Measurements from ENCODE around the gene PHLDB2.
A peak's percentile ranks its signal among the peaks of the same experiment; 100 is the strongest.

Gene PHLDB2

DNA sequence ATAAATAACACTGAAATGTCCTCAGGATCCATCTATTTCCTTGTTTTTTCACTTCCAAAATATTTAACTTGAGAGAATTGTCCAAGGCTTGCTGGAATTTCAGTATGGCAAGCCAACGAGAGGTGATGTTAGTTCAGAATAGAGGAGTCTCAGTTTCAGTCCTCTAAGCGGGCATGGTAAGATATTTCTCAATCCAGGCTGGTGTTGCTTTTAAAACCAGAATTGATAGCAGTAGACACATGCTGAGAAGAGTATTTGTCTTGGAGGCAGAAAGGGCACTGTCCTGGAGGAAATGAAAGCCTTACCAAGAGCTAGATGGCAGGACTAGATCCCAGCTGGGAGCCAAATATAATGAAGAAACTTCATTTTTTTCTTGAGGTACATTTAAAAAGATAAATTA lies 23.1 kb downstream of the PHLDB2 start:
- DNase-seq (ENCODE audit: low spot score) (no peak), FAIRE-seq (no peak)

DNA sequence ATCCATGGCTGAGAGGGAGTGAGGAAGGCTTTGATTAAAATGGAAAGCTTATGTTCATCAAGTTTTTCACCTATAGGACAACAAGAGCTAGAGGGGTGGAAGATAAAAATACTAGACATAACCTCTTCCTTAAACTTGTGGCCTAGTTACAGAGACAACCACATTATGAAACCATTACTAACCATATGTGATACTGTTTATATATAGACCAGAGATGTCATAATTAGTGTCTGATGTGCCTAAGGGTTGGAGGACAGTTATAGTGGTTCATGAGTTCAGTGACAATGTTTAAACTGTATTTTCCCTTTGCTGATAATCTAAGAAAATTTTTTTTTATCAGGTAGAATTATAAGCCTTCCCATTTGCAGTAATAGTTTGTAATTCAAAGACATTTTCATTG lies 23.7 kb downstream of the PHLDB2 start:
- no peak for FAIRE-seq

DNA sequence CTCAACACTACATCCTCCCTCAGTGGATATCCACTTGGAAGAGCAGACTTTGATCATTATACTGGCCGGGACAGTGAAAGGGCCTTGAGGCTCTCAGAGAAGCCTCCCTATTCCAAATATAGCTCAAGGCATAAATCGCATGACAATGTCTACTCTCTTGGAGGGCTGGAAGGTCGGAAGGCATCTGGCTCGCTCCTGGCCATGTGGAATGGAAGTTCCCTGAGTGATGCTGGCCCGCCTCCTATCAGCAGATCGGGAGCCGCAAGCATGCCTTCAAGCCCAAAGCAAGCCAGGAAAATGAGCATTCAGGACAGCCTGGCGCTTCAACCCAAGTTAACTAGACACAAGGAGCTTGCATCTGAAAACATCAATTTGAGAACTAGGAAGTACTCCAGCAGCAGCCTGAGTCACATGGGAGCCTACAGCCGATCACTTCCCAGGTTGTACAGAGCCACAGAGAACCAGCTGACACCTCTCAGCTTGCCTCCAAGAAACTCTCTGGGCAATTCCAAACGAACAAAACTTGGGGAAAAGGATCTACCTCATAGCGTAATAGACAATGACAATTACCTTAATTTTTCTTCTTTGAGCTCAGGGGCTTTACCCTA lies 25.4 kb downstream of the PHLDB2 start:
- FAIRE-seq (no peak), DNase-seq (ENCODE audit: low spot score) (no peak)

More for the DNA sequence above, 23.7 kb downstream of the PHLDB2 start:
- DNase-seq (ENCODE audit: low spot score): no peak

DNA sequence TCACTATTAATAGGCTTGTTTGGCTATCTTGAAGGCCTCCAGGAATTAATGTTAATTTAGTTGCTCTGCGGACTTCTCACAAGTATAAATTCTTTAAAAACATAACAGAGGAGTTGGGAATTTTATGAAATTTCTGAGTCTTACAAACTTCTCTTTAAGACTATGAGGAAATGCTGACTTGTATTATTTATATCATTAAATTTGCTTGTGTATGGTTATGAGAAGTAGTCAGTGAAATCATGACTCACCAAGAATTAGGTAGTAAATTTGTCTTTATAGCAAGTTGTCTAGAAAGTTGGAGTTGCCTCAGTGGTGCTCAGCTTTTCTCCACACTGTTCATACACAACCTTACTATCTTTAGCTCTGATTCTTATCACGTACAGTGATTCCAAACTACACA lies 26.5 kb downstream of the PHLDB2 start:
- FAIRE-seq: no peak
- no peak for DNase-seq (ENCODE audit: low spot score)

DNA sequence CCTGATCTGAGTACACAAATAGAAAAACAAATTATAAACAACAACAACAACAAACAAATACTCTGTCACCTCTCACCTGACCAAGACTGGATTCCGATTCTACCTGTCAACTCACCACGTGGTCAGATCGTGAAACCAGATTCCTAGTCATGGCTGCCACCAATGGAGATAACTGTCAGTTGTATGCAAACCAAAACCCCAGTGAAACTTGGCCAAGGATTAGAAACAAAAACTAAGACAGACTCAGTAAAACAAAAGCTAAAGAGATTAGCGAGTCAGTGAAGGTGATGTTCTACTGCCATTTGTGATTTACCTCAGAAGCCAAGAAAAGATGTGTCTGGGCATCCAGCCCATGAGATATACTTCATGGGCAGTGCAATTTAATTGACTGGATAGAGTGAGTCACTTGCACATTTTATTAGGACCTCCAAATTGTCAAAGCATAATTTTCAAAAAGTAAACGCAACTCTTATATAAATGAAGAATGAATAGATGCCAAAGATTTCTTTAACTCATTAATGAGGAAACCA lies 31.1 kb downstream of the PHLDB2 start:
- DNase-seq (ENCODE audit: low spot score): no peak
- peak; percentile 17 for FAIRE-seq

DNA sequence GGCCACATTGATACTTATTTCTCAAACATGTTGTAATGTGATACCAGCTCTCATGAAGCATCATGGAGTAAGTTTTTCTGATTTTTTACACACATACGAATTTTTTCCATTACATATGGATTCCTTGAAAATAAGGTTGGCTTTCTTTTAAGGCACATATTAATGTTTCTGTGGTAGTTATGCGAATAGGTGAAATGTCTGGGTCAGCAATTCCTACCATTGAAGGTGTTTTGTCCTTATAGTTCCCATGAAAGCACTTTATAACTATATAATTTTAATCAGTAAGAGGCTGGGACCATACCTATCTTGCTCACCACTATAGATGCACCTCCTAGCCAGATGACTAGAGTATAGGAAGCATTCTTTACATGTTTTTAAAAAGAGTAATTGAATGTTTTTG lies 33.0 kb downstream of the PHLDB2 start:
- no peak for DNase-seq (ENCODE audit: low spot score)
- FAIRE-seq: no peak

DNA sequence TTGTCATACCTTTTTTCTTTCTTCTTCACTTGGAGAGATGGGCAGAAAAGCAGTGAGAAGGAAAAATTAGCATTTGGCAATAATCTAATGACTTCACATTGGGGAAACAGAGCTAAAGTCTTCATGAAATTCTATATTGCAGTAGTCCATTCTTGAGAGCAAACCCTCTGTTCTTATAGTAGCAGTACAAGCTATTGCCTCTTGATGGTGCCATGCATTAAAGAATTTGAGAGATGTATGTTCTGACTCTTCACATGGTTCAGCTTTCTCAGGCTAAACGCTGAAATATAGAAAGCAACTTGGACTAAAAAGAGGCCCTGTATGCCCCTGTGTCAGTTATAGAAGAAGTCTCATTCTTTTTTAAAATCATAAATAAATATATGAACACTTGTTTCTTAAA lies 36.0 kb downstream of the PHLDB2 start:
- FAIRE-seq (peak; percentile 46), DNase-seq (ENCODE audit: low spot score) (peak; percentile 37)

DNA sequence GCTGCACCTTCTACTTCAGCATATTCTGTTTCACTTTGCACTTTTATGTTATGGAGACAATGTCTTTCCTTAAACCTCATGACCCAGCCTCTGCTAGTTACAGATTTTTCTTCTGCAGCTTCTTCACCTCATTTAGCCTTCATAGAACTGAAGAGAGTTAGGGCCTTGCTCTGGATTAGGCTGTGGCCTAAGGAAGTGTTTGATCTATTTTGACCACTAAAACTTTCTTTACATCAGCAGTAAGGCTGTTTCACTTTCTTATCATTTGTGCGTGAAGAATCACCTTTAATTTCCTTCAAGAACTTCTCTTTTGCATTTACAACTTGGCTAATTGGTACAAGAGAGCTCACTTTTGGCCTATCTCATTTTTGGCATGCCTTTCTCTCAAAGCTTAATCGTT lies 40.9 kb downstream of the PHLDB2 start:
- DNase-seq (ENCODE audit: low spot score) (no peak), FAIRE-seq (no peak)

DNA sequence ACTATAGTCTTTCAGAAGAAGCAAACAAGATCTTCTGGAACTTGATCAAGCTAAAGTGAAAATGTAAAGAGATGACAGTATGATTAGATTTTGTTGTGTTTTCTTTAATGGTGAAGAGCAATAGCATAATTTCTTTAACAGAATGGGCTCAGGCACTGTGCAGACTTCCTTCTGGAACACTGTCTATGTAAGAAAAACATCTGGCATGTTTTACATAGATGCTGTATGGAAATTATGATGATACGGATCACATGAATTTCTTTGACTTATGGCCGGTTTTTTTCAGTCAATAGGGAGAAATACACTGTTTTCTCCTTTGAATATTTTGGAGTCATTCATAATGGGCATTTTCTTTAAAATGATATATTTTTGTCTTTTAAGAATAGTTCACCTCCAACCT lies 42.6 kb downstream of the PHLDB2 start:
- no peak for DNase-seq (ENCODE audit: low spot score)
- FAIRE-seq: no peak

DNA sequence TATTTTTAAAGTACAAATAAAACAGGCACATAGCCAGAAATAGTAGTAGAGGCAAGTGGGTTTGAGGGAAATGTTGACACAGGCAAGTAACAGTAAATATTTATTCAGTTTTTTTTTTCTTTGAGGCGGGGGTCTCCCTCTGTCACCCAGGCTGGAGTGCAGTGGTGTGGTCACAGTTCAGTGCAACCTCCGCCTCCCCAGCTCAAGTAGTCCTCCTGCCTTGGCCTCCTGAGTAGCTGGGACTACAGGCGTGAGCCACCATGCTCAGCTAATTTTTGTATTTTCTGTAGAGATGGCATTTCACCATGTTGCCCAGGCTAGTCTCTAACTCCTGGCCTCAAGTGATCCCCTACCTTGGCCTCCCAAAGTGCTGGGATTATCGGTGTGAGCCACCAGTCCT lies 43.5 kb downstream of the PHLDB2 start:
- no peak for FAIRE-seq
- no peak for DNase-seq (ENCODE audit: low spot score)

DNA sequence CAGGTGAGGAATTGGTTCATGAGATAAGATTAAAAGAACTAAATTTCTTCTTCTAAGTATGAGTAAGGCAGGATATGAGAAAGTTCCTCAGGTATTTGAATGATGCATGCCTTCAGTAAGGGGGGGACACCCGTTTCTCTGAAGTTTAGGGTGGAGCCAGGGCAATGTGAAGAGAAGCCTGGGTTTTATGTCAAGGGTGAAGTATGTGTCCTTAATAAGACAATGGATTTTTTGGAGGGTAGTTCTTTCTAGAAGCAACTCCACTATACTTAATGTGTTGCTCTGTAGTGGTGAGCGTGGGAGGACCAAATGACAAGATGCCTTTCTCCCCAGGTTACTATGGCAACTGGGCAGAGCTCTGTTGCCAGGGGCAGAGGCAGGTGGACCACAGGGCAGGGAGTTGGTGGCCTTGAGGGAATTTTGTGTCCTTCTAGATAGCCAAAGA lies 44.0 kb downstream of the PHLDB2 start:
- DNase-seq (ENCODE audit: low spot score) (peak; percentile 92), FAIRE-seq (peak; percentile 90)

DNA sequence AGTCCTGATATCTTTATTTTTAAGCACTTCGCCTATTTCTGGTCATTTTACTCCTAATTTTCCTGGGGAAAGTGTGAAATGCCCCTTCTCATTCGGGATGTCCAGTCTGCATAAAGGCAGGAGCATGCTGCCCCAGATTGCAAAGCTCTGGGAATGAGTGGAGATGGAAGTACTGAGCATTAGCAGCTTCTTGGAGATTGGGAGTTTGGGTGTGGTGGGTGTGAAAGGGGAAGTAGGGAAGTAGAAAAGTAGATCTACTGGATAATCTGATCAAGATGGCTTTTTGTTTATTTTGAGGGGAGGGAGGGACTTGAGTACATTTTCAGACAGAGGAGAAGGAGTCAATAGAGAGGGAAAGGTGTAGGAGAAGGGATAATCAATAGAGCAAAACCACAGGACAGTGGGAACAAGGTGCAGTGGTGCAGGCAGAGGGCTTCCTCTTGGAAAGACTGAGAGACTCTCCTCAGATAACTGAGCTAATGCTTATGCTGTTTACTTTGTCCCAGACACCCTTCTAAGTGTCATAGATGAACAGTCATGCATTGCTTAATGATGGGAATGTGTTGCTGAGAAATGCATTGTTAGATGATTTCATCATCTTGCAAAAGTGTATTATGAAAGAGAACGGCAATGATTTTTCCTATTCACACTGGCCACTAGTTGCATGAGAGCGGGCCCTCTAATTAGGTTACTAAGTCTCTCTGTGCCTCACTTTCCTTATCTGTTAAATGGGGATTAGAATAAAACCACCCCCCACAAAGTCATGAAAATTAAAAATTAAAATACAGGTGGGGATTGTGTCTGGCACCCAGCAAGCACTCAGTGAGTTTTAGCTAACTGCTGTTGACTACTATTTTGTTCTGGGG lies 45.5 kb downstream of the PHLDB2 start:
- peak; percentile 95 for FAIRE-seq
- peak; percentile 98 for DNase-seq (ENCODE audit: low spot score)

DNA sequence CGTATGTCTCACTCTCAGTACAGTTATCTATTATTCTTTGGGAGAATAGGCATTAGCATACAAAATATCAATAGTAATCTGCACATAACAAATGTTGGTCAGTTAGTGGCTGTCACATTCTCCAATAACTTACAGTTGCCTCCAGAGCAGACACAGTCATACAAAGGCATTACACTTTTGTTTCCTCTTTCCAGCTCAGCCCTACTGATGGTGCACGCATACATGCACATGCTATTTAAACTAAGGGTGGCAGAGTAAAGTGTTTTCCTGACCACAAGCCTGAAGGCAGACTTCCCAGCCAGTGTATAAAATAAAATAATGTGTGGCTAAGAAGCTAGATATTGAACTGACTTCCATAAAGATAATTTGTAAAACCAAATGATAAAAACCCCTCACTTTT lies 47.6 kb downstream of the PHLDB2 start:
- FAIRE-seq (no peak), DNase-seq (ENCODE audit: low spot score) (no peak)

DNA sequence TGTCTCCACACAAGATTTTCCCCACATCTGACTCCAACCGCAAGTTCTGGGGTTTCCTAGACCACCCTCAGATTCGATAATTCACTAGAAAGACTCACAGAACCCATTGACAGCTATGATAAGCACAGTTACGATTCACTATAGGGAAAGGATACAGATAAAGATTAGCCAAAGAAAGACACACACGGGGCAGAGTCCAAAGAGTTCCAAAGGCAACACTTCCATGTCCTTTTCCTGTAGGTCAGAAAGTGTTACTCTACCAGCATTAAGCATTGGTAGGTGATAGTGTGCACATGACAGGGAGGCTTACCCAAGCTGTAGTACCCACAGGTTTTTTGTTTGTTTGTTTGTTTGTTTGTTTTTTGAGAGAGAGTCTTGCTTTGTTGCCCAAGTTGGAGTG lies 48.1 kb downstream of the PHLDB2 start:
- FAIRE-seq: no peak
- no peak for DNase-seq (ENCODE audit: low spot score)

DNA sequence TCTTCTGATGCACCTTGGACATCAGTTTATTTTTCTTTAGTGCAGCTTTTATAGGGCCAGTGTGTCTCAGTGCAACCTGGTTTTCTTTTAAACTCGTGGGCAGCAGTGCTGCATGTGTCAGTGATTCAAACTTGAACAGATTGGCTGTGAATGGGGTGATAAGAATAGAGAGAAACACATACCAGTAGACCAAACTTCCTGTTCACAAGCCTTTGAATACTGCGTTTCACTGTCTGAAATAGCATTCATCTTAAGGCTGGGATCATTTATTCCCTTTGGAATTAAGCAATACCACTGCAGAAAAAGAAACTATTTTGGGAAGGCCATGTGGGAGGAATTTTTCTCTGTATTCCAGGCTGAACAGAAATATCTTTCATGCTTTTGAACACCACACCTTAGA lies 51.7 kb downstream of the PHLDB2 start:
- no peak for FAIRE-seq

DNA sequence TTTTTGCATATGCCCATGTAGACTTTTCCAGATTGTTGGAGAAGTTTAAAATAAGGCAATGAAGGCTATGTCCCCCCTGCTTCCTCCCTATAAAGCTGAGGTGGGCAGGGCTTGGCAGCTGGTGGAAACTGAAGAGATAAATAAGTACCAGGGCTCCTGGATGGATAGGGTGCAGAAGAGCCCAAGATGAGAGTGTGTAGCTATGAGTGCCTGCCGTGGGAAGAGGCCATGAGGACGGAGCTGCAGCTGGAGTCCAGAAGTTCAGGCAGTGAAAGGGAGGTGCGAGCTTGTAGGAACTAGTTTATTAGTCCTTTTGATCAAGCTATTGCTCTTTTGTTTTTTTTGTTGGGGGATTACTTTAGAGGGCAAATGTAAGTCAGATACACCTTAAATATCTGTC lies 52.4 kb downstream of the PHLDB2 start:
- DNase-seq (ENCODE audit: low spot score) (no peak), FAIRE-seq (no peak)

More for the DNA sequence above, 51.7 kb downstream of the PHLDB2 start:
- DNase-seq (ENCODE audit: low spot score): peak; percentile 38

DNA sequence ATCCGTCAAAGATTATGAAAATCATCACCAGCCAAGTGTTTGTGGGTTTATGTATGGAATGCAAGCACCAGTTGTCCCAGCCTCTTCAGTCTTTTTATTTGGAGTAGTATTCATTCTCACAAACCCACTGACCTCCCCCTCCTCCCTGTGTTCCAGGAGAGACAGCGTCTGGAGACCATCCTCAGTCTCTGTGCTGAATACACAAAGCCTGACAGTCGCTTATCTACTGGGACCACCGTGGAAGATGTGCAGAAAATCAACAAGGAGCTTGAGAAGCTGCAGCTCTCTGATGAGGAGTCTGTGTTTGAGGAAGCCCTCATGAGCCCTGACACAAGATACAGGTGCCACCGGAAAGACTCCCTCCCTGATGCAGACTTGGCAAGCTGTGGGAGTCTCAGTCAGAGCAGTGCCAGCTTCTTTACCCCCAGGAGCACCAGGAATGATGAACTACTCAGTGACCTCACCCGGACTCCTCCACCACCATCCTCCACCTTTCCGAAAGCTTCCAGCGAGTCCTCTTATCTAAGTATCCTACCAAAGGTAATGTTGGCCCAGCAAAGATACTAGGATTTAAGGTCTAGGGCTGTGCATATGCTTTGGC lies 54.2 kb downstream of the PHLDB2 start:
- DNase-seq (ENCODE audit: low spot score): no peak
- no peak for FAIRE-seq

DNA sequence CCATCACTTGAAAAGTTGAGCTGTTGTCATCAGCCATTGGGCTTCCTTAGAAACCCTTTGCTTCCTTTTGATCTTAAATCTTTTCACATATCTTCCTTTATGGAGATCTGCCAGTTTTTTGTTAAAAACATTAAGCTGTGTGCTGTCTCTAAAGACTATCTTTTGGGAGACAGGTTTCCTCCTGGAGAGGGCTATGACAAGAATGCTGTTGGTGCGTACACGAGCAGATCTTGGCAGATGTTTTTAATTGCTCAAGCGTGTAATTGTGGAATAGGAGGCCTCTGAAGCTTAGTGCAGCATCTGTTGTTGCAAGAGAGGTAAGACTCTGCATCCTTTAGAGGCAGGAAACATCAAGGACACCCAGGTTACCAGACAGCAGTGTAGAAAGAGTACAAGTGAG lies 56.8 kb downstream of the PHLDB2 start:
- FAIRE-seq: no peak
- peak; percentile 41 for DNase-seq (ENCODE audit: low spot score)

DNA sequence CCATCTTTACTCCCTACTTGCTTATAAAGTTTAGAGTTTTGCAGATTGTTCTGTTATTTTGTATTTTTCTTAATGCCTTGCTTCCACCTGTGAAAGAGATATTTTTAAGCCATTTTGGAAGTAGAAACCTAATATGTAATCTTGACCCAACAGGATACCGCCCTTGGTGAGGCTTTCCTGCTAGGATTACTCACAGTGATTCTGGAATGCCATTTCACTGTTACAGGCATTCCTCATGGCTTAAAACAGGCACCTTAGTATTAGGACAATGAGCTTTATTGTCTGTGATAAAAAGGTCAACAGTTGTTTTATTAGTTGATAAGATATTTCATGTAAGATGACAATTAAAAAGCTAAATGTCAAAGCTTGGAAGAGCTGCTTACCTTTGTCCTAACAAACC lies 58.2 kb downstream of the PHLDB2 start:
- DNase-seq (ENCODE audit: low spot score): peak; percentile 66
- peak; percentile 88 for FAIRE-seq

DNA sequence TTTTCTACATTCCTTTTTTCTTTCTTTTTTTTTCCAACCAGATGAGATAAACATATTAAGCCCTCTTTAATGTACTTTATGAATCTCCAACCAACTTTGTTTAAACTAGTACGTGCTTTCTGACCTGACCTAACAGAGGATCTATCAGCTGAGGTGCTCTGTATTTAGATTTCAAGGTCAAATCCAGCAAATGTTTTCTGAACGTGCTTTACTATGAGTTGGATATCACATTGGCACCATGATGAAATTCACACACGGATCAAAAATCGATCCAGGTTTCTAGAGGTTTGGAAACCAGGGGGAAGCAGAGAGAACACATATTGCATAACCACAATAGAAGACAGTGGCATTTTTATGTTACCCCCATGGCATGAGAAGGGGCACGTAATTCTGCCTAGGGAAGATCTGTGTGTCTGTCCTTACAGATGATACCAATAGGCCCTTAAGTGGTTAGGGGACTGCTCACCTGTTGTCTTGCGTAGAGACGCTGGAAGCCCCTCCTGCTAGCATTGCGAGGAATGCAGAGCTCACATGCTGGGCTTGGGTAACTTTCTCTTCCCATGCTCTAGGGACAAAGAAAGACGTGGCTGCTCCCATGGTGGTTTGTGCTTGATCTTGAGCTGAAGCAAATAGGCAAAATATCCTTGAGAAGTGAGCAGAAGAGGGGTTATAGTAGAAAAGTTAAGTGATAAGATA lies 60.5 kb downstream of the PHLDB2 start:
- FAIRE-seq (no peak), DNase-seq (ENCODE audit: low spot score) (no peak)

DNA sequence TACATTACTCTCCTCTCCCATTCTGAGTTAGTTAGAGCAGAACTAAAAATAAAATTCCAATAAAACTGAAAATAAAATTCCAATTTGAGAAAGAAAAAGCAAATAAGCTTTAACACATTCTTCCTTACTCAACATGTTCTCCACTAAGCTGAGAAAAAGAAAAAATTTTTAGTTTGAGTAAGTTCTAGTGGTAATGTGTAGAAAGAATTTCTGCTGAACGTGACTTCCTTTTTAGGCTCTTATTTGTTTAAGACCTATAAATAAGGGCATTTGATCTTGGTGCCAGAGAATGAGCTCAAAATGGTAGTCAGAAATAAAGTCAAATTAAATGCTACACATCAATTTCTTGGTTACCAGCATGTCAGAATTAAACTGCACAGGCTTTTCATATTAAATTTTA lies 62.1 kb downstream of the PHLDB2 start:
- FAIRE-seq: no peak

More for the DNA sequence above, 62.1 kb downstream of the PHLDB2 start:
- no peak for DNase-seq (ENCODE audit: low spot score)

Measured in RCC 7860 (cell line).